WTC11 (cell line): ENCODE results near the gene ZRSR2. TPM values are rescaled to one million over a fixed set of nuclear protein-coding genes. Genes with fewer than 3 reads are reported as not detected.

ENCODE experiments used
- ATAC-seq: fragments of 200-7000 bp; cut with Tn5 transposase; 2 replicates; pipeline ENCODE4 v1.10.0; 2021; ENCODE audit warnings: mild to moderate bottlenecking, moderate library complexity
- CTCF ChIA-PET: fragments of 300-600 bp; sonication (Branson Sonifier 250); formaldehyde crosslinking; loops from one replicate; lab custom pipeline; 2021; ENCODE audit warnings: antibody characterized with exemption; lab: Charles Lee
- POLR2A ChIA-PET: fragments of 350-600 bp; sonication (Branson Sonifier 250); formaldehyde crosslinking; loops from one replicate; lab custom pipeline; 2021; ENCODE audit warnings: antibody characterized with exemption; lab: Charles Lee
- DNase-seq: peaks from one replicate; pipeline ENCODE4 v3.0.0; 2021; ENCODE audit warnings: low spot score
- H3K27ac Mint-ChIP-seq: 2 replicates; pipeline ENCODE4 v1.8.0; 2021; ENCODE audit warnings: mixed read lengths
- H3K27me3 Mint-ChIP-seq: 2 replicates; pipeline ENCODE4 v1.8.0; 2021; ENCODE audit warnings: low read depth, mild to moderate bottlenecking, moderate library complexity, mixed read lengths
- H3K36me3 Mint-ChIP-seq: 2 replicates; pipeline ENCODE4 v1.8.0; 2021; ENCODE audit warnings: mixed read lengths
- H3K4me1 Mint-ChIP-seq: 2 replicates; pipeline ENCODE4 v1.8.0; 2022; ENCODE audit warnings: mixed read lengths
- H3K4me3 Mint-ChIP-seq: 2 replicates; pipeline ENCODE4 v1.8.0; 2021; ENCODE audit warnings: mild to moderate bottlenecking, moderate library complexity, mixed read lengths
- H3K9me3 Mint-ChIP-seq: 2 replicates; pipeline ENCODE4 v1.8.0; 2021; ENCODE audit warnings: mixed read lengths
- ATF3 ChIP-seq: sonication (generic); formaldehyde crosslinking; conservative IDR thresholded peaks from 2 replicates; pipeline ENCODE4 v1.8.1; 2022; ENCODE audit warnings: mild to moderate bottlenecking, missing genetic modification reagents
- CREM ChIP-seq: sonication (generic); formaldehyde crosslinking; IDR thresholded peaks from 2 replicates; pipeline ENCODE4 v1.8.1; 2022; ENCODE audit warnings: mild to moderate bottlenecking, missing genetic modification reagents, moderate library complexity
- ELF4 ChIP-seq: sonication (generic); formaldehyde crosslinking; IDR thresholded peaks from 2 replicates; pipeline ENCODE4 v1.8.1; 2022; ENCODE audit warnings: low read depth, mild to moderate bottlenecking, moderate library complexity, missing genetic modification reagents
- FOXK1 ChIP-seq: sonication (generic); formaldehyde crosslinking; IDR thresholded peaks from 2 replicates; pipeline ENCODE4 v1.8.0; 2022; ENCODE audit warnings: mild to moderate bottlenecking, moderate library complexity, missing genetic modification reagents
- FOXP1 ChIP-seq: sonication (generic); formaldehyde crosslinking; IDR thresholded peaks from 2 replicates; pipeline ENCODE4 v1.8.0; 2022; ENCODE audit warnings: missing genetic modification reagents, mild to moderate bottlenecking, moderate library complexity, borderline replicate concordance
- GTF2I ChIP-seq: fragments of 250-450 bp; sonication (Bioruptor Pico); conservative IDR thresholded peaks from 2 replicates; pipeline ENCODE4 v1.4.0; 2021; ENCODE audit warnings: mild to moderate bottlenecking
- NR1H2 ChIP-seq: sonication (generic); formaldehyde crosslinking; IDR thresholded peaks from 2 replicates; pipeline ENCODE4 v1.9.0; 2021; ENCODE audit warnings: mild to moderate bottlenecking, moderate library complexity, missing genetic modification reagents
- PREB ChIP-seq: sonication (generic); formaldehyde crosslinking; IDR thresholded peaks from 2 replicates; pipeline ENCODE4 v1.8.1; 2022; ENCODE audit warnings: mild to moderate bottlenecking, missing genetic modification reagents, moderate library complexity, borderline replicate concordance
- ZNF263 ChIP-seq: sonication (generic); formaldehyde crosslinking; IDR thresholded peaks from 2 replicates; pipeline ENCODE4 v1.8.1; 2022; ENCODE audit warnings: low read depth, mild to moderate bottlenecking, moderate library complexity, missing genetic modification reagents
- ZNF396 ChIP-seq: fragments of 250-450 bp; sonication (Bioruptor Pico); IDR thresholded peaks from 2 replicates; pipeline ENCODE4 v1.8.0; 2021; ENCODE audit warnings: mild to moderate bottlenecking, moderate library complexity, borderline replicate concordance
- total RNA-seq: library from RNA; stranded (reverse); gene quantifications from 3 replicates; pipeline ENCODE4 v1.2.3, GENCODE V29; 2021
- TF ChIP-seq, protein P1 (sequence below): fragments of 250-450 bp; sonication (Bioruptor Pico); IDR thresholded peaks from 2 replicates; pipeline ENCODE4 v1.9.0; 2021; ENCODE audit warnings: mild to moderate bottlenecking, borderline replicate concordance
- TF ChIP-seq, protein P2 (sequence below): sonication (generic); formaldehyde crosslinking; IDR thresholded peaks from 2 replicates; pipeline ENCODE4 v1.8.0; 2022; ENCODE audit warnings: missing genetic modification reagents
- TF ChIP-seq, protein P3 (sequence below): fragments of 200-600 bp; IDR thresholded peaks from 2 replicates; pipeline ENCODE4 v1.8.0; 2022; ENCODE audit warnings: antibody characterized with exemption
- TF ChIP-seq, protein P4 (sequence below): fragments of 250-450 bp; sonication (Bioruptor Pico); conservative IDR thresholded peaks from 2 replicates; pipeline ENCODE4 v1.9.0; 2021; ENCODE audit warnings: mild to moderate bottlenecking
- TF ChIP-seq, protein P5 (sequence below): sonication (generic); formaldehyde crosslinking; IDR thresholded peaks from 2 replicates; pipeline ENCODE4 v1.8.0; 2023; ENCODE audit warnings: mild to moderate bottlenecking, missing genetic modification reagents

Gene ZRSR2
- total RNA-seq, 1 experiment from 2014 or later, result 8.6 TPM

- TF ChIP-seq, protein P1, sequence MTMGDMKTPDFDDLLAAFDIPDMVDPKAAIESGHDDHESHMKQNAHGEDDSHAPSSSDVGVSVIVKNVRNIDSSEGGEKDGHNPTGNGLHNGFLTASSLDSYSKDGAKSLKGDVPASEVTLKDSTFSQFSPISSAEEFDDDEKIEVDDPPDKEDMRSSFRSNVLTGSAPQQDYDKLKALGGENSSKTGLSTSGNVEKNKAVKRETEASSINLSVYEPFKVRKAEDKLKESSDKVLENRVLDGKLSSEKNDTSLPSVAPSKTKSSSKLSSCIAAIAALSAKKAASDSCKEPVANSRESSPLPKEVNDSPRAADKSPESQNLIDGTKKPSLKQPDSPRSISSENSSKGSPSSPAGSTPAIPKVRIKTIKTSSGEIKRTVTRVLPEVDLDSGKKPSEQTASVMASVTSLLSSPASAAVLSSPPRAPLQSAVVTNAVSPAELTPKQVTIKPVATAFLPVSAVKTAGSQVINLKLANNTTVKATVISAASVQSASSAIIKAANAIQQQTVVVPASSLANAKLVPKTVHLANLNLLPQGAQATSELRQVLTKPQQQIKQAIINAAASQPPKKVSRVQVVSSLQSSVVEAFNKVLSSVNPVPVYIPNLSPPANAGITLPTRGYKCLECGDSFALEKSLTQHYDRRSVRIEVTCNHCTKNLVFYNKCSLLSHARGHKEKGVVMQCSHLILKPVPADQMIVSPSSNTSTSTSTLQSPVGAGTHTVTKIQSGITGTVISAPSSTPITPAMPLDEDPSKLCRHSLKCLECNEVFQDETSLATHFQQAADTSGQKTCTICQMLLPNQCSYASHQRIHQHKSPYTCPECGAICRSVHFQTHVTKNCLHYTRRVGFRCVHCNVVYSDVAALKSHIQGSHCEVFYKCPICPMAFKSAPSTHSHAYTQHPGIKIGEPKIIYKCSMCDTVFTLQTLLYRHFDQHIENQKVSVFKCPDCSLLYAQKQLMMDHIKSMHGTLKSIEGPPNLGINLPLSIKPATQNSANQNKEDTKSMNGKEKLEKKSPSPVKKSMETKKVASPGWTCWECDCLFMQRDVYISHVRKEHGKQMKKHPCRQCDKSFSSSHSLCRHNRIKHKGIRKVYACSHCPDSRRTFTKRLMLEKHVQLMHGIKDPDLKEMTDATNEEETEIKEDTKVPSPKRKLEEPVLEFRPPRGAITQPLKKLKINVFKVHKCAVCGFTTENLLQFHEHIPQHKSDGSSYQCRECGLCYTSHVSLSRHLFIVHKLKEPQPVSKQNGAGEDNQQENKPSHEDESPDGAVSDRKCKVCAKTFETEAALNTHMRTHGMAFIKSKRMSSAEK (CRISPR knock-in tag), result no peak
- no peak for TF ChIP-seq FOXK1 (CRISPR knock-in tag)
- TF ChIP-seq, protein P2, sequence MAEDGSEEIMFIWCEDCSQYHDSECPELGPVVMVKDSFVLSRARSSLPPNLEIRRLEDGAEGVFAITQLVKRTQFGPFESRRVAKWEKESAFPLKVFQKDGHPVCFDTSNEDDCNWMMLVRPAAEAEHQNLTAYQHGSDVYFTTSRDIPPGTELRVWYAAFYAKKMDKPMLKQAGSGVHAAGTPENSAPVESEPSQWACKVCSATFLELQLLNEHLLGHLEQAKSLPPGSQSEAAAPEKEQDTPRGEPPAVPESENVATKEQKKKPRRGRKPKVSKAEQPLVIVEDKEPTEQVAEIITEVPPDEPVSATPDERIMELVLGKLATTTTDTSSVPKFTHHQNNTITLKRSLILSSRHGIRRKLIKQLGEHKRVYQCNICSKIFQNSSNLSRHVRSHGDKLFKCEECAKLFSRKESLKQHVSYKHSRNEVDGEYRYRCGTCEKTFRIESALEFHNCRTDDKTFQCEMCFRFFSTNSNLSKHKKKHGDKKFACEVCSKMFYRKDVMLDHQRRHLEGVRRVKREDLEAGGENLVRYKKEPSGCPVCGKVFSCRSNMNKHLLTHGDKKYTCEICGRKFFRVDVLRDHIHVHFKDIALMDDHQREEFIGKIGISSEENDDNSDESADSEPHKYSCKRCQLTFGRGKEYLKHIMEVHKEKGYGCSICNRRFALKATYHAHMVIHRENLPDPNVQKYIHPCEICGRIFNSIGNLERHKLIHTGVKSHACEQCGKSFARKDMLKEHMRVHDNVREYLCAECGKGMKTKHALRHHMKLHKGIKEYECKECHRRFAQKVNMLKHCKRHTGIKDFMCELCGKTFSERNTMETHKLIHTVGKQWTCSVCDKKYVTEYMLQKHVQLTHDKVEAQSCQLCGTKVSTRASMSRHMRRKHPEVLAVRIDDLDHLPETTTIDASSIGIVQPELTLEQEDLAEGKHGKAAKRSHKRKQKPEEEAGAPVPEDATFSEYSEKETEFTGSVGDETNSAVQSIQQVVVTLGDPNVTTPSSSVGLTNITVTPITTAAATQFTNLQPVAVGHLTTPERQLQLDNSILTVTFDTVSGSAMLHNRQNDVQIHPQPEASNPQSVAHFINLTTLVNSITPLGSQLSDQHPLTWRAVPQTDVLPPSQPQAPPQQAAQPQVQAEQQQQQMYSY (CRISPR knock-in tag), result no peak
- TF ChIP-seq, protein P3, sequence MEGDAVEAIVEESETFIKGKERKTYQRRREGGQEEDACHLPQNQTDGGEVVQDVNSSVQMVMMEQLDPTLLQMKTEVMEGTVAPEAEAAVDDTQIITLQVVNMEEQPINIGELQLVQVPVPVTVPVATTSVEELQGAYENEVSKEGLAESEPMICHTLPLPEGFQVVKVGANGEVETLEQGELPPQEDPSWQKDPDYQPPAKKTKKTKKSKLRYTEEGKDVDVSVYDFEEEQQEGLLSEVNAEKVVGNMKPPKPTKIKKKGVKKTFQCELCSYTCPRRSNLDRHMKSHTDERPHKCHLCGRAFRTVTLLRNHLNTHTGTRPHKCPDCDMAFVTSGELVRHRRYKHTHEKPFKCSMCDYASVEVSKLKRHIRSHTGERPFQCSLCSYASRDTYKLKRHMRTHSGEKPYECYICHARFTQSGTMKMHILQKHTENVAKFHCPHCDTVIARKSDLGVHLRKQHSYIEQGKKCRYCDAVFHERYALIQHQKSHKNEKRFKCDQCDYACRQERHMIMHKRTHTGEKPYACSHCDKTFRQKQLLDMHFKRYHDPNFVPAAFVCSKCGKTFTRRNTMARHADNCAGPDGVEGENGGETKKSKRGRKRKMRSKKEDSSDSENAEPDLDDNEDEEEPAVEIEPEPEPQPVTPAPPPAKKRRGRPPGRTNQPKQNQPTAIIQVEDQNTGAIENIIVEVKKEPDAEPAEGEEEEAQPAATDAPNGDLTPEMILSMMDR, result no peak
- no peak for TF ChIP-seq PREB (CRISPR knock-in tag)
- TF ChIP-seq CREM, result no peak
- TF ChIP-seq ELF4 (CRISPR knock-in tag), result no peak
These were observed 43.8 kb downstream of the ZRSR2 start (continued) for GRCh38 chrX:15834053-15834452.

GRCh38 chrX:15834827-15835595, 44.7 kb downstream of the ZRSR2 start:
- POLR2A ChIA-PET, result interaction anchor here (1.2 kb wide), 1 partner anchor 20 kb away, joined by 4 read pairs; the partner anchor contains the start of gene AP1S2
- DNase-seq (no peak), ATAC-seq (no peak)
- Mint-ChIP-seq H3K27ac (no peak overlapping the region; the same call in 1 of the 2 replicates), H3K4me3 (no peak overlapping the region), H3K36me3 (peaks cover 22% of the 10 kb centered on the region), H3K27me3 (no peaks in the 10 kb centered on the region), H3K9me3 (no peaks in the 10 kb centered on the region), H3K4me1 (peaks cover 27% of the 10 kb centered on the region)
- CTCF ChIA-PET, result no interaction called here
- no peak for TF ChIP-seq NR1H2 (CRISPR knock-in tag)
- TF ChIP-seq, protein P4, sequence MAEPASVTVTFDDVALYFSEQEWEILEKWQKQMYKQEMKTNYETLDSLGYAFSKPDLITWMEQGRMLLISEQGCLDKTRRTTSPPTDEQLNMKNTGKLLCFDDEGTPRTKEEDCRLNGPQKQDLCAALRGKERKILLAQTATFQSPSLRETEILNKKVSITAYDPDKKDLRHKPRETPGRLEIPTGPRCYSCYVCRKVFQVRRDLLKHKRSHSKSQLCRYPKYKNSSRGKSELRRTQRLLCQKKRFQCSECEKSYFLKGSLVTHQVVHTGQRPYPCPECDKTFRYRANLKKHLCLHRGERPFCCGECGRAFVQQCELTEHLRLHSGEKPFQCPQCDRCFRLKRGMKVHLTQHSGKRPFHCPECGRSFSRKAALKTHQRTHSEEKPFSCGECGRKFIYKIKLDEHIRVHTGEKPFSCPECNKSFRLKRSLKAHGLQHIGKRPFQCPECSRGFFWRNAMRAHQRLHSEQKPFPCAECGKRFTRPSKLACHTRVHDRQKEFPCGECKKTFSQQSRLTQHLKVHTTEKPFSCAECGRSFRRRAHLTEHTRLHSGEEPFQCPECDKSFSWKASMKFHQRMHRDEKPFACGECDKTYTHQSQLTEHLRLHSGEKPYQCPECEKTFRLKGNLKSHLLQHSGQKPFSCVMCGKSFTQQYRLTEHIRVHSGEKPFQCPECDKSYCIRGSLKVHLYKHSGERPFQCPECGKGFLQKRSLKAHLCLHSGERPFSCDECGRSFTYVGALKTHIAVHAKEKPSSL (CRISPR knock-in tag), result no peak
- no peak for TF ChIP-seq ZNF263 (CRISPR knock-in tag)
- no peak for TF ChIP-seq GTF2I
- TF ChIP-seq ATF3 (CRISPR knock-in tag), result no peak
- no peak for TF ChIP-seq FOXP1 (CRISPR knock-in tag)
- TF ChIP-seq, protein P5, sequence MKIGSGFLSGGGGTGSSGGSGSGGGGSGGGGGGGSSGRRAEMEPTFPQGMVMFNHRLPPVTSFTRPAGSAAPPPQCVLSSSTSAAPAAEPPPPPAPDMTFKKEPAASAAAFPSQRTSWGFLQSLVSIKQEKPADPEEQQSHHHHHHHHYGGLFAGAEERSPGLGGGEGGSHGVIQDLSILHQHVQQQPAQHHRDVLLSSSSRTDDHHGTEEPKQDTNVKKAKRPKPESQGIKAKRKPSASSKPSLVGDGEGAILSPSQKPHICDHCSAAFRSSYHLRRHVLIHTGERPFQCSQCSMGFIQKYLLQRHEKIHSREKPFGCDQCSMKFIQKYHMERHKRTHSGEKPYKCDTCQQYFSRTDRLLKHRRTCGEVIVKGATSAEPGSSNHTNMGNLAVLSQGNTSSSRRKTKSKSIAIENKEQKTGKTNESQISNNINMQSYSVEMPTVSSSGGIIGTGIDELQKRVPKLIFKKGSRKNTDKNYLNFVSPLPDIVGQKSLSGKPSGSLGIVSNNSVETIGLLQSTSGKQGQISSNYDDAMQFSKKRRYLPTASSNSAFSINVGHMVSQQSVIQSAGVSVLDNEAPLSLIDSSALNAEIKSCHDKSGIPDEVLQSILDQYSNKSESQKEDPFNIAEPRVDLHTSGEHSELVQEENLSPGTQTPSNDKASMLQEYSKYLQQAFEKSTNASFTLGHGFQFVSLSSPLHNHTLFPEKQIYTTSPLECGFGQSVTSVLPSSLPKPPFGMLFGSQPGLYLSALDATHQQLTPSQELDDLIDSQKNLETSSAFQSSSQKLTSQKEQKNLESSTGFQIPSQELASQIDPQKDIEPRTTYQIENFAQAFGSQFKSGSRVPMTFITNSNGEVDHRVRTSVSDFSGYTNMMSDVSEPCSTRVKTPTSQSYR (CRISPR knock-in tag), result no peak
- TF ChIP-seq ZNF396 (CRISPR knock-in tag), result no peak
- TF ChIP-seq, protein P3, result no peak
